IMR-90 (cell line): ENCODE measurements around the gene AGXT. TPM values are rescaled to one million over a fixed set of nuclear protein-coding genes. Genes with fewer than 3 reads are reported as not detected.

Source experiments
- ATAC-seq: fragments of 200-7000 bp; cut with Tn5 transposase; 2 replicates; pipeline ENCODE4 v1.9.1; 2020; ENCODE audit warnings: low read depth, mild to moderate bottlenecking, moderate library complexity
- BruUV-seq: library from RNA; stranded (reverse); fragments of 400-500 nt; replicated peaks from 2 replicates; lab custom pipeline; 2021; lab: Mats Ljungman, UMichigan
- CTCF ChIA-PET: fragments of 300-600 bp; formaldehyde crosslinking; extraction: SDS; loops from one replicate; lab custom pipeline; 2021; ENCODE audit warnings: antibody characterized with exemption; lab: Yijun Ruan, JAX
- POLR2A ChIA-PET: fragments of 300-600 bp; sonication (Branson Sonifier 250); formaldehyde crosslinking; loops from one replicate; lab custom pipeline; 2022; ENCODE audit warnings: antibody characterized with exemption; ENCODE audit not compliant: unreplicated experiment; lab: Charles Lee
- DNase-seq: peaks from one replicate; pipeline ENCODE4 v3.0.0; 2013
- H2AFZ ChIP-seq: replicated peaks from 2 replicates; pipeline ENCODE3; 2013; ENCODE audit warnings: low read length, mild to moderate bottlenecking; ENCODE audit not compliant: poor library complexity
- H2AK5ac ChIP-seq: 2 replicates; pipeline ENCODE4 v1.6.1; 2013; ENCODE audit warnings: low read depth, low read length, inconsistent platforms
- H2AK9ac ChIP-seq: replicated peaks from 2 replicates; pipeline ENCODE3; 2013; ENCODE audit warnings: mild to moderate bottlenecking, low read depth, low read length, moderate library complexity; ENCODE audit not compliant: poor library complexity
- H2BK120ac ChIP-seq: 2 replicates; pipeline ENCODE4 v1.6.1; 2013; ENCODE audit warnings: low read depth, low read length, inconsistent platforms
- H2BK15ac ChIP-seq: 3 replicates; pipeline ENCODE4 v1.6.1; 2013; ENCODE audit warnings: low read depth, low read length, inconsistent platforms
- H2BK20ac ChIP-seq: 2 replicates; pipeline ENCODE4 v1.6.1; 2013; ENCODE audit warnings: low read depth, mild to moderate bottlenecking, inconsistent platforms, low read length, moderate library complexity
- H2BK5ac ChIP-seq: 2 replicates; pipeline ENCODE4 v1.6.1; 2013; ENCODE audit warnings: mild to moderate bottlenecking, low read depth, low read length, inconsistent platforms; ENCODE audit not compliant: poor library complexity, severe bottlenecking
- H3K14ac ChIP-seq: replicated peaks from 2 replicates; pipeline ENCODE4 v1.6.1; 2013; ENCODE audit warnings: low read depth, low read length, inconsistent platforms
- H3K18ac ChIP-seq: 2 replicates; pipeline ENCODE4 v1.6.1; 2013; ENCODE audit warnings: low read depth, low read length, control low read depth
- H3K23ac ChIP-seq: 2 replicates; pipeline ENCODE4 v1.6.1; 2013; ENCODE audit warnings: low read depth, low read length, inconsistent platforms
- H3K27ac ChIP-seq: 2 replicates; pipeline ENCODE4 v1.5.1; 2013; ENCODE audit warnings: mild to moderate bottlenecking, control low read depth, low read length; ENCODE audit not compliant: insufficient read depth
- H3K27me3 ChIP-seq: 2 replicates; pipeline ENCODE4 v1.6.1; 2013; ENCODE audit warnings: low read length; ENCODE audit not compliant: control insufficient read depth, insufficient read depth
- H3K36me3 ChIP-seq: 2 replicates; pipeline ENCODE4 v1.6.1; 2013; ENCODE audit warnings: low read length, mixed read lengths; ENCODE audit not compliant: control insufficient read depth, insufficient read depth
- H3K4ac ChIP-seq: 2 replicates; pipeline ENCODE4 v1.6.1; 2013; ENCODE audit warnings: low read depth, low read length, inconsistent platforms
- H3K4me1 ChIP-seq: 2 replicates; pipeline ENCODE4 v1.6.1; 2013; ENCODE audit warnings: low read length, mixed read lengths; ENCODE audit not compliant: control insufficient read depth, insufficient read depth
- H3K4me2 ChIP-seq: 2 replicates; pipeline ENCODE4 v1.6.1; 2013; ENCODE audit warnings: low read depth, mild to moderate bottlenecking, control low read depth, low read length, moderate library complexity
- H3K4me3 ChIP-seq: 2 replicates; pipeline ENCODE4 v1.5.1; 2013; ENCODE audit warnings: low read depth, mild to moderate bottlenecking, control low read depth, low read length, moderate library complexity; ENCODE audit not compliant: insufficient read depth
- H3K56ac ChIP-seq: 2 replicates; pipeline ENCODE4 v1.6.1; 2013; ENCODE audit warnings: low read length, inconsistent platforms; ENCODE audit not compliant: insufficient read depth; ENCODE audit errors: extremely low read depth
- H3K79me1 ChIP-seq, 2 experiments: 2 replicates each; pipeline ENCODE4 v1.6.1; 2013; ENCODE audit warnings: low read length in 2 of 2, inconsistent platforms in 1 of 2, low read depth in 1 of 2
- H3K9ac ChIP-seq: 2 replicates; pipeline ENCODE4 v1.6.1; 2013; ENCODE audit warnings: low read depth, low read length, control low read depth
- H3K9me1 ChIP-seq: 2 replicates; pipeline ENCODE4 v1.6.1; 2013; ENCODE audit warnings: low read length, inconsistent platforms; ENCODE audit not compliant: insufficient read depth
- H3K9me3 ChIP-seq: 2 replicates; pipeline ENCODE4 v1.6.1; 2013; ENCODE audit warnings: low read length; ENCODE audit not compliant: control insufficient read depth, insufficient read depth
- H4K20me1 ChIP-seq: 2 replicates; pipeline ENCODE4 v1.6.1; 2013; ENCODE audit warnings: low read length, inconsistent platforms; ENCODE audit not compliant: insufficient read depth
- H4K5ac ChIP-seq: 2 replicates; pipeline ENCODE4 v1.6.1; 2013; ENCODE audit warnings: mild to moderate bottlenecking, low read depth, low read length, control low read depth
- H4K8ac ChIP-seq, 2 experiments: 2 replicates each; pipeline ENCODE4 v1.6.1; 2013; ENCODE audit warnings: low read depth in 2 of 2, low read length in 2 of 2, control low read depth in 1 of 2, inconsistent platforms in 1 of 2
- H4K91ac ChIP-seq: 2 replicates; pipeline ENCODE4 v1.6.1; 2013; ENCODE audit warnings: low read depth, low read length, inconsistent platforms; ENCODE audit not compliant: insufficient read depth
- CEBPB ChIP-seq: IDR thresholded peaks from 2 replicates; pipeline ENCODE4 v1.6.1; 2012; ENCODE audit warnings: low read depth, low read length, improper control_type of control experiment
- CHD1 ChIP-seq: IDR thresholded peaks from 2 replicates; pipeline ENCODE4 v1.6.1; 2012; ENCODE audit warnings: low read depth, low read length, improper control_type of control experiment
- FOS ChIP-seq: fragments of 150-350 bp; IDR thresholded peaks from 2 replicates; pipeline ENCODE4 v1.6.1; 2016; ENCODE audit warnings: low read depth, low read length
- MAZ ChIP-seq: IDR thresholded peaks from 2 replicates; pipeline ENCODE4 v1.6.1; 2012; ENCODE audit warnings: low read depth, mild to moderate bottlenecking, low read length, improper control_type of control experiment, moderate library complexity, borderline replicate concordance
- MXI1 ChIP-seq: IDR thresholded peaks from 2 replicates; pipeline ENCODE4 v1.6.1; 2012; ENCODE audit warnings: low read depth, mild to moderate bottlenecking, low read length, moderate library complexity, borderline replicate concordance
- NFE2L2 ChIP-seq: fragments of 150-350 bp; IDR thresholded peaks from 2 replicates; pipeline ENCODE4 v1.6.1; 2016; ENCODE audit warnings: low read depth, mild to moderate bottlenecking, low read length
- POLR2A ChIP-seq: IDR thresholded peaks from 2 replicates; pipeline ENCODE4 v1.6.1; 2012; ENCODE audit warnings: mild to moderate bottlenecking, low read depth, low read length
- RAD21 ChIP-seq: IDR thresholded peaks from 2 replicates; pipeline ENCODE4 v1.6.1; 2012; ENCODE audit warnings: low read length, improper control_type of control experiment
- RCOR1 ChIP-seq: IDR thresholded peaks from 2 replicates; pipeline ENCODE4 v1.6.1; 2012; ENCODE audit warnings: mild to moderate bottlenecking, low read length, improper control_type of control experiment; ENCODE audit not compliant: insufficient replicate concordance
- RFX5 ChIP-seq: IDR thresholded peaks from 2 replicates; pipeline ENCODE4 v1.8.0; 2012; ENCODE audit warnings: low read depth, mild to moderate bottlenecking, low read length, moderate library complexity
- SMC3 ChIP-seq: fragments of 150-350 bp; IDR thresholded peaks from 2 replicates; pipeline ENCODE4 v1.6.1; 2016; ENCODE audit warnings: low read depth, mild to moderate bottlenecking, antibody characterized with exemption, low read length, moderate library complexity
- USF2 ChIP-seq: fragments of 150-350 bp; IDR thresholded peaks from 2 replicates; pipeline ENCODE4 v1.6.1; 2017; ENCODE audit warnings: mild to moderate bottlenecking, antibody characterized with exemption, low read length, low read depth
- WGBS, 2 experiments: methylation state at CpG; one replicate each; pipeline versions ENCODE4 v1.1.5 to v1.1.7; 2013; ENCODE audit warnings: missing lambda C conversion rate in 2 of 2; ENCODE audit not compliant: insufficient read length in 1 of 2; ENCODE audit errors: extremely low coverage in 2 of 2; 5-methylcytosine and 5-hydroxymethylcytosine counted together
- dilution Hi-C: fragments of 300-500 bp; cut with HindIII; formaldehyde crosslinking; loops from one replicate; pipeline ENCODE4 v1.14.3; 2018; ENCODE audit warnings: low sequenced_read_pairs; ENCODE audit not compliant: unreplicated experiment
- in situ Hi-C: fragments of 300-500 bp; cut with MboI; formaldehyde crosslinking; loops from 3 replicates; pipeline ENCODE4 v1.14.3; 2019; ENCODE audit warnings: low sequenced_read_pairs, inconsistent platforms, mixed read lengths
- intact Hi-C: fragments of 100-400 bp; cut with micrococcal nuclease; formaldehyde crosslinking; loops from 2 replicates; pipeline ENCODE4 v1.10.0; 2022
- polyA plus RNA-seq, 3 experiments: library from polyadenylated mRNA; depleted of rRNA; stranded (reverse); fragments of >200 nt; gene quantifications; 2 replicates each; pipeline ENCODE4 v1.2.3, GENCODE V29; 2012; ENCODE audit warnings: low replicate concordance in 1 of 3
- total RNA-seq: library from RNA; depleted of rRNA; stranded (reverse); fragments of >200 nt; gene quantifications from 2 replicates; pipeline ENCODE4 v1.2.3, GENCODE V29; 2012
- TF ChIP-seq, protein P1 (sequence below): conservative IDR thresholded peaks from 2 replicates; pipeline ENCODE4 v1.5.1; 2012; ENCODE audit warnings: mild to moderate bottlenecking, low read depth, low read length, improper control_type of control experiment

AGXT gene
- total and polyA plus RNA-seq, 2 of the 4 experiments (the other 2 are of a cell fraction), result not detected

- no peak overlapping the region for H3K27ac ChIP-seq
- in situ Hi-C loops, result no loop called here
- WGBS, 2 experiments, result 57% methylated on average over 2 of the region's 15 CpGs; no CpG with 5 or more reads in 1 of the 2 experiments
Observed at GRCh38 chr2:240922982-240923537, 54.4 kb downstream of the AGXT start.

More at GRCh38 chr2:240922982-240923537, 54.4 kb downstream of the AGXT start:
- no TSS peak for BruUV-seq
- Histone ChIP-seq H2BK120ac (peak overlapping the region; percentile 37), H3K14ac (no peak overlapping the region), H3K36me3 (no peaks in the 10 kb centered on the region), H4K5ac (peak overlapping the region; percentile 83; the same call in 1 of the 2 replicates), H3K23ac (no peak overlapping the region), H3K9me3 (no peaks in the 10 kb centered on the region), H4K8ac (peak overlapping the region in 1 of 2 experiments; percentile 52; a peak in 1 of 4 replicates), H2AK9ac (peak overlapping the region; percentile 81), H3K4ac (peak overlapping the region; percentile 36; the same call in 1 of the 2 replicates), H3K4me3 (no peak overlapping the region), H3K9ac (no peak overlapping the region), H3K18ac (peak overlapping the region; percentile 5; the same call in 1 of the 2 replicates), H2BK20ac (peak overlapping the region; percentile 34; the same call in 1 of the 2 replicates), H4K91ac (peak overlapping the region; percentile 44), H3K4me2 (no peak overlapping the region), H3K27me3 (no peaks in the 10 kb centered on the region), H4K20me1 (no peaks in the 10 kb centered on the region), H2AFZ (peak overlapping the region; percentile 46), H3K9me1 (peaks cover 16% of the 10 kb centered on the region), H2BK5ac (peak overlapping the region; percentile 51), H2BK15ac (peak overlapping the region; percentile 26; the same call in 2 of the 3 replicates), H3K56ac (no peak overlapping the region), H3K79me1 (no peaks in the 10 kb centered on the region), H2AK5ac (peak overlapping the region; percentile 99), H3K4me1 (peaks cover 27% of the 10 kb centered on the region)
- dilution Hi-C loops, result no loop called here
- ATAC-seq (no peak), DNase-seq (no peak)
- ChIA-PET CTCF (no interaction called here), POLR2A (no interaction called here)
- TF ChIP-seq NFE2L2 (no peak), USF2 (no peak), RFX5 (no peak), FOS (no peak), MXI1 (no peak), RCOR1 (no peak), RAD21 (no peak), MAZ (no peak), POLR2A (no peak), CEBPB (no peak), CHD1 (no peak), SMC3 (no peak)
- TF ChIP-seq, protein P1, sequence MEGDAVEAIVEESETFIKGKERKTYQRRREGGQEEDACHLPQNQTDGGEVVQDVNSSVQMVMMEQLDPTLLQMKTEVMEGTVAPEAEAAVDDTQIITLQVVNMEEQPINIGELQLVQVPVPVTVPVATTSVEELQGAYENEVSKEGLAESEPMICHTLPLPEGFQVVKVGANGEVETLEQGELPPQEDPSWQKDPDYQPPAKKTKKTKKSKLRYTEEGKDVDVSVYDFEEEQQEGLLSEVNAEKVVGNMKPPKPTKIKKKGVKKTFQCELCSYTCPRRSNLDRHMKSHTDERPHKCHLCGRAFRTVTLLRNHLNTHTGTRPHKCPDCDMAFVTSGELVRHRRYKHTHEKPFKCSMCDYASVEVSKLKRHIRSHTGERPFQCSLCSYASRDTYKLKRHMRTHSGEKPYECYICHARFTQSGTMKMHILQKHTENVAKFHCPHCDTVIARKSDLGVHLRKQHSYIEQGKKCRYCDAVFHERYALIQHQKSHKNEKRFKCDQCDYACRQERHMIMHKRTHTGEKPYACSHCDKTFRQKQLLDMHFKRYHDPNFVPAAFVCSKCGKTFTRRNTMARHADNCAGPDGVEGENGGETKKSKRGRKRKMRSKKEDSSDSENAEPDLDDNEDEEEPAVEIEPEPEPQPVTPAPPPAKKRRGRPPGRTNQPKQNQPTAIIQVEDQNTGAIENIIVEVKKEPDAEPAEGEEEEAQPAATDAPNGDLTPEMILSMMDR, result no peak
- intact Hi-C loops, result no loop called here
